LNCaP clone FGC (cell line): Measurements from ENCODE around the gene XPNPEP3.

ENCODE experiments used
- DNase-seq: peaks from one replicate; pipeline ENCODE4 v3.0.0-alpha.2; 2011; ENCODE audit warnings: low read depth
- H3K4me3 ChIP-seq: 2 replicates; pipeline ENCODE4 v1.5.1; 2011; ENCODE audit warnings: mild to moderate bottlenecking, low read depth, low read length, control low read depth
- TF ChIP-seq, protein P1 (sequence below): IDR thresholded peaks from 2 replicates; pipeline ENCODE4 v1.5.1; 2012; ENCODE audit warnings: mild to moderate bottlenecking; ENCODE audit not compliant: control insufficient read depth, insufficient read depth; ENCODE audit errors: extremely low read depth

Gene XPNPEP3

DNA sequence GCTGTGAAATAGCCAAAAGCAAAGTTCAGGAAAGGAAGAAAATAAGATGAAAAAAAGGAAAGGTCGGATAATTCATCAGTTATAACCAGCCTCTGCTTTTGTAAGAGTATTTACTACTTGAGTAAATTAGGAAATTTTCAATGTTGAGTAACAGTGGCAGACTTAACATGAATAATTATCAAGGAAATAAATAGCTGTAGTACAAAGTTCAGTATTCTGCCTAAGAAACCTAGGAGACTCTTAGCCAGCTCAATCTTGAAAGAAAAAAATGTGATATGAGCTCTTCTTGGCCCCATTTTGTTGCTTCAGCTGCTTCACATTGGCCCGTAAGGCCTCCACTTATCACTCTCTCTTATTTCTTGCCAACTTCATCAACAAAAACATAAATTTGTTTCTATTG lies 22.0 kb downstream of the XPNPEP3 start:
- H3K4me3 ChIP-seq: no peak overlapping the region
- TF ChIP-seq, protein P1, sequence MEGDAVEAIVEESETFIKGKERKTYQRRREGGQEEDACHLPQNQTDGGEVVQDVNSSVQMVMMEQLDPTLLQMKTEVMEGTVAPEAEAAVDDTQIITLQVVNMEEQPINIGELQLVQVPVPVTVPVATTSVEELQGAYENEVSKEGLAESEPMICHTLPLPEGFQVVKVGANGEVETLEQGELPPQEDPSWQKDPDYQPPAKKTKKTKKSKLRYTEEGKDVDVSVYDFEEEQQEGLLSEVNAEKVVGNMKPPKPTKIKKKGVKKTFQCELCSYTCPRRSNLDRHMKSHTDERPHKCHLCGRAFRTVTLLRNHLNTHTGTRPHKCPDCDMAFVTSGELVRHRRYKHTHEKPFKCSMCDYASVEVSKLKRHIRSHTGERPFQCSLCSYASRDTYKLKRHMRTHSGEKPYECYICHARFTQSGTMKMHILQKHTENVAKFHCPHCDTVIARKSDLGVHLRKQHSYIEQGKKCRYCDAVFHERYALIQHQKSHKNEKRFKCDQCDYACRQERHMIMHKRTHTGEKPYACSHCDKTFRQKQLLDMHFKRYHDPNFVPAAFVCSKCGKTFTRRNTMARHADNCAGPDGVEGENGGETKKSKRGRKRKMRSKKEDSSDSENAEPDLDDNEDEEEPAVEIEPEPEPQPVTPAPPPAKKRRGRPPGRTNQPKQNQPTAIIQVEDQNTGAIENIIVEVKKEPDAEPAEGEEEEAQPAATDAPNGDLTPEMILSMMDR: no peak
- no peak for DNase-seq

DNA sequence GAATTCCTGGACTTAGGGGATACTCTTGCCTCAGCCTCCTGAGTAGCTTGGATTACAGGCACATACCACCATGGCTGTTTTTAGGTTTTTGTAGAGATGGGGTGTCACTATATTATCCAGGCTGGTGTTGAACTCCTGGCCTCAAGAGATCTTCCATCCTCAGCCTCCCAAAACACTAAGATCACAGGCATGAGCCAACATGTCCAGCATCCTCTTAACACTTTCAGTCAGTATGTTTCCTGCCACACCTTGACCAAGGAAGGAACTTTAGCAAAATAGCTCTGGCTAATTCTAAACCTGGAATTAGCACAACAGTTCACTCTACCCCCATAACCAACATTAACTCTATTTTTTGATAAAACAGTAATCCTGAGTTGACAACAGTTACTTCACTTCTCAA lies 32.2 kb downstream of the XPNPEP3 start:
- DNase-seq: no peak
- H3K4me3 ChIP-seq: no peak overlapping the region
- TF ChIP-seq, protein P1: no peak

DNA sequence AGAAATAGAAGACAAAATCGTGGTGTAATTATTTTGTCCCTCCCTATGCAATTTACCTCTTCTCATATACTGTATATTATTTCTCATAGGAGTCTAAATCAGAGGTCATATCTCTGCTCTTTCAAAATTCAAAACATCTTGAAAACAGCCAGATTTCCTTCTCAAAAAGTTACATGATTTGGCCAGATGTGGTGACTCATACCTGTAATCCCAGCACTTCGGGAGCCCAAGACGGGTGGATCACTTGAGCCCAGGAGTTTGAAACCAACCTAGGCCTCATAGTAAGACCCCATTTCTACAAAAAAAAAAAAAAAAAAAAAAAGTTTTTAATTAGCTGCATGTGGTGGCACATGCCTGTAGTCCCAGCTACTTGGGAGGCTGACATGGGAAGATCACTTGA lies 33.9 kb downstream of the XPNPEP3 start:
- no peak for DNase-seq
- TF ChIP-seq, protein P1: no peak
- no peak overlapping the region for H3K4me3 ChIP-seq

DNA sequence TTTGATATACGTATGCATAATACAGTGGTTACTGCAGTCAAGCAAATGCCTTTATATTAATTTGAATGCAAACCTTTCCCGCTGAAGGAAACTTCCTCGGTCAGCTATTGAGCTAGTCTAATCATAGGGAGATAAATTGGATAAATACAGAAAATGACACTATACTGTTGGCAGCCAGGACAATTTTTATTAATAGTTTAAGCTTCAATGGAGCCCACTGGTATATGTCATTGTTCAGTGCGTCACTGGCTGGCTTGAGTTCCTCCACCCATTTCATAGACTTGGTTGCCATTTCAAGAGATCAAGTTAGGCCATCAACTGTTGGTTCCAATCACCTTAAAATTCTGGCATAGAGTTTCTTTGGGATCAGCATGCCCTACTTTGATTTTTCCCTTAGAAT lies 37.5 kb downstream of the XPNPEP3 start:
- no peak overlapping the region for H3K4me3 ChIP-seq
- no peak for DNase-seq
- TF ChIP-seq, protein P1: no peak

DNA sequence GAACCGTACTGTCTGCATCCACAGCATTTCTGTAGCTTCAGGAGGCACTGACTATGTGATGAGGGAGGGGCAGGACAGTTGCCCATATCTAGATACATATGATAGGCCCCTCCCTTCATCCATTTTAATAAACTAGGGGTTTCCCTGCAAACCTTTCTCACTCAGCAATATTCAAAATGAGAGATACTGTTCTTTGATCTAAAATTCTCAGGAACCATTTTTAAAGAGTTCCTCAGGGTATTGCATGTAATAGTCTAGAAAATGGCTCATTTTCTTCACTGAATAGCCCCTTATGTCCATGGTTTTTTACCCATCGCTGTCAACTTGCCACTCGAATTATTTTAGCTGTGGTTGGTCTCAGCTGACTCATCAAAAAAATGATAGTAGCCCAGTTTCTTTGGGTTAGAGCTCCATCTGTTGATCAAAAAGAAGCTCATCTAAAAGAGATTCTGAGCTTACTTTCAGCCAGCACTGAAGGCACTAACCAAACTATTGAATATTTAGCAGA lies 42.0 kb downstream of the XPNPEP3 start:
- H3K4me3 ChIP-seq: no peak overlapping the region
- TF ChIP-seq, protein P1: peak; percentile 58
- DNase-seq: no peak

DNA sequence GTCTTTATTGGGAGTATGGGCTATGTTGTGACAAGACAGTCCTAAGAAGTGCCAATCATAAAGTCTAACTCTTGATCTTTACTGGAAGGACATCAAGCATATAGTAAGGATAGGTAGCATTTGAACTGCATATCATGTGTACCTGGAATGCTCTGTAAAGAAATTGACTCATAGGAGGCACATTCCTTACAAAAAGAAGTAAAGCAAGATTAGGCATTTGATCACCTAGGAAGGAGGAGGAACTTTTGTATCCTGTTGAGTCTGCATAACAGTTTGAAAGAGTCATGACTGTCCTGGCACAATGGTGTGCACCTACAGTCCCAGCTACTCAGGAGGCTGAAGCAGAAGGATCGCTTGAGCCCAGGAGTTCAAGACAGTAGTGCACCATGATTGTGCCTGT lies 47.2 kb downstream of the XPNPEP3 start:
- TF ChIP-seq, protein P1: no peak

DNA sequence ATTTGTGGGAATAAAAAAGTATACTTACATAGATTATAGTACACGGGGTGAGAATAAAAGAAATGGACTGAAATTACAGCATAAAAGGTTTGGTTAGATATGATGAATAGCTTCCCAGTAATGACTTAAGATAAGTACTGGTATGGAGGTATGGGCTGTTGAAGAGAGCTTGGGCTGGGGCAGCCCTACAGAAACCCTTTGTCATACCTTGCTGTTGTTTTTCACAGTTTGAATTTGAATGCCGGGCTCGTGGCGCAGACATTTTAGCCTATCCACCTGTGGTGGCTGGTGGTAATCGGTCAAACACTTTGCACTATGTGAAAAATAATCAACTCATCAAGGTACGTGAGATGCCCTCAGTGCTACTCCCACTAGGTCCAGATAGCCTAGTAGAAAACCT lies 51.9 kb downstream of the XPNPEP3 start:
- no peak for DNase-seq
- TF ChIP-seq, protein P1: no peak
- no peak overlapping the region for H3K4me3 ChIP-seq

More for the DNA sequence above, 47.2 kb downstream of the XPNPEP3 start:
- no peak for DNase-seq
- no peak overlapping the region for H3K4me3 ChIP-seq
